Measurements from ENCODE around the gene PTCD2. TPM values are rescaled to one million over a fixed set of nuclear protein-coding genes. Genes with fewer than 3 reads are reported as not detected.
A peak's percentile ranks its signal among the peaks of the same experiment; 100 is the strongest.

Gene PTCD2
- 10 to 100 TPM in 1 of 4 donors, 1 to 10 TPM in 2, under 1 TPM in 1; 0.59 to 14.0 (median 5.5) TPM for total RNA-seq

- Histone ChIP-seq H3K36me3 (no peaks in the 10 kb centered on the region), H3K9me3 (no peaks in the 10 kb centered on the region), H3K4me3 (peak within 1 kb of the TSS; percentile 76 to 93), H3K27ac (peak within 1 kb of the TSS; percentile 73 to 83), H3K4me1 (no peaks in the 10 kb centered on the region), H3K27me3 (no peaks in the 10 kb centered on the region)
- peak; percentile 94 to 97 for DNase-seq
- intact Hi-C loops (cut with DNase I; ENCODE audit: low total_unique reads): no loop called here
- TF ChIP-seq CTCF (IDR thresholded peaks at IDR 0.05): peak; percentile 8 to 24 (median 14)
- peak; percentile 42 to 47 for TF ChIP-seq POLR2A (IDR thresholded peaks at IDR 0.05)
Observed at GRCh38 chr5:72319976-72320752, at the start of gene PTCD2, which contains the start of gene MRPS27. Gene PTCD2, plus strand, starts transcription at chr5:72320373. Its CDS starts 10 bp downstream, at chr5:72320383. Gene MRPS27, minus strand, starts transcription at chr5:72320240. Its CDS starts 19 bp downstream, at chr5:72320221.

GRCh38 chr5:72271702-72272101, 48.5 kb upstream of the PTCD2 start:
- DNase-seq: peak in 1 of 2 donors; percentile 28
- TF ChIP-seq CTCF (IDR thresholded peaks at IDR 0.05) (no peak), POLR2A (IDR thresholded peaks at IDR 0.05) (no peak)
- H3K9me3 ChIP-seq: no peaks in the 10 kb centered on the region
- peak overlapping the region; percentile 46 to 70 for H3K27ac ChIP-seq
- H3K4me3 ChIP-seq: no peak overlapping the region
- intact Hi-C loops (cut with DNase I; ENCODE audit: low total_unique reads): no loop called here
- no peaks in the 10 kb centered on the region for H3K27me3 ChIP-seq
- no peaks in the 10 kb centered on the region for H3K4me1 ChIP-seq
- H3K36me3 ChIP-seq: no peaks in the 10 kb centered on the region

- TF ChIP-seq CTCF (IDR thresholded peaks at IDR 0.05): no peak
- TF ChIP-seq POLR2A (IDR thresholded peaks at IDR 0.05): no peak
- no peaks in the 10 kb centered on the region for H3K36me3 ChIP-seq
- H3K9me3 ChIP-seq: no peaks in the 10 kb centered on the region
- no peaks in the 10 kb centered on the region for H3K27me3 ChIP-seq
- H3K4me1 ChIP-seq: no peaks in the 10 kb centered on the region
- intact Hi-C loops (cut with DNase I; ENCODE audit: low total_unique reads): no loop called here
- peak overlapping the region; percentile 46 to 70 for H3K27ac ChIP-seq
- no peak for DNase-seq
- no peak overlapping the region for H3K4me3 ChIP-seq
Observed at GRCh38 chr5:72272398-72272797, 47.8 kb upstream of the PTCD2 start.

GRCh38 chr5:72273547-72273946, 46.6 kb upstream of the PTCD2 start:
- Histone ChIP-seq H3K27ac (no peak overlapping the region), H3K4me1 (no peaks in the 10 kb centered on the region), H3K4me3 (no peak overlapping the region), H3K9me3 (no peaks in the 10 kb centered on the region), H3K36me3 (no peaks in the 10 kb centered on the region), H3K27me3 (no peaks in the 10 kb centered on the region)
- intact Hi-C loops (cut with DNase I; ENCODE audit: low total_unique reads): no loop called here
- no peak for DNase-seq
- TF ChIP-seq POLR2A (IDR thresholded peaks at IDR 0.05) (no peak), CTCF (IDR thresholded peaks at IDR 0.05) (no peak)

- Histone ChIP-seq H3K36me3 (no peaks in the 10 kb centered on the region), H3K27ac (peak overlapping the region in 1 of 2 donors; percentile 90), H3K4me1 (peaks cover 0 to 8% of the 10 kb centered on the region in 2 donors), H3K9me3 (no peaks in the 10 kb centered on the region), H3K4me3 (no peak overlapping the region), H3K27me3 (no peaks in the 10 kb centered on the region)
- DNase-seq: no peak
- intact Hi-C loops (cut with DNase I; ENCODE audit: low total_unique reads): no loop called here
- TF ChIP-seq POLR2A (IDR thresholded peaks at IDR 0.05) (no peak), CTCF (IDR thresholded peaks at IDR 0.05) (no peak)
Observed at GRCh38 chr5:72276219-72276752, 43.9 kb upstream of the PTCD2 start.
